Ishikawa (cell line): Measurements from ENCODE around the gene MYCBP2.

Experiments
- CEBPB ChIP-seq: IDR thresholded peaks from 2 replicates; pipeline ENCODE4 v1.6.1; 2012
- CREB1 ChIP-seq: IDR thresholded peaks from 2 replicates; pipeline ENCODE4 v1.6.1; 2012; ENCODE audit warnings: low read depth
- EGR1 ChIP-seq: IDR thresholded peaks from 2 replicates; pipeline ENCODE4 v1.6.1; 2012
- EP300 ChIP-seq: IDR thresholded peaks from 2 replicates; pipeline ENCODE4 v1.6.1; 2012; ENCODE audit warnings: borderline replicate concordance
- FOXM1 ChIP-seq: IDR thresholded peaks from 2 replicates; pipeline ENCODE4 v1.6.1; 2012; ENCODE audit warnings: low read depth, borderline replicate concordance
- MAX ChIP-seq: IDR thresholded peaks from 2 replicates; pipeline ENCODE4 v1.6.1; 2012
- NFIC ChIP-seq: IDR thresholded peaks from 2 replicates; pipeline ENCODE4 v1.6.1; 2012
- RAD21 ChIP-seq: IDR thresholded peaks from 2 replicates; pipeline ENCODE4 v1.6.1; 2012; ENCODE audit warnings: low read depth
- REST ChIP-seq: IDR thresholded peaks from 2 replicates; pipeline ENCODE4 v1.6.1; 2012; ENCODE audit warnings: low read depth, mild to moderate bottlenecking
- TAF1 ChIP-seq: IDR thresholded peaks from 2 replicates; pipeline ENCODE4 v1.6.1; 2012; ENCODE audit warnings: low read depth, mild to moderate bottlenecking
- TEAD4 ChIP-seq: IDR thresholded peaks from 2 replicates; pipeline ENCODE4 v1.6.1; 2012
- USF1 ChIP-seq: IDR thresholded peaks from 2 replicates; pipeline ENCODE4 v1.6.1; 2012
- YY1 ChIP-seq: IDR thresholded peaks from 2 replicates; pipeline ENCODE4 v1.6.1; 2012; ENCODE audit warnings: low read depth

GRCh38 chr13:77176350-77176749 is 150.5 kb downstream of the MYCBP2 start:
- no peak for TF ChIP-seq EP300
- no peak for TF ChIP-seq YY1
- TF ChIP-seq MAX = no peak
- no peak for TF ChIP-seq CREB1
- TF ChIP-seq RAD21 = no peak
- TF ChIP-seq REST = no peak
- no peak for TF ChIP-seq FOXM1
- TF ChIP-seq TEAD4 = no peak
- no peak for TF ChIP-seq CEBPB
- TF ChIP-seq TAF1 = no peak
- TF ChIP-seq EGR1 = no peak
- no peak for TF ChIP-seq USF1
- no peak for TF ChIP-seq NFIC
